Activated naive CD4-positive, alpha-beta T cell treated with anti-CD3 and anti-CD28 coated beads for 36 hours (primary cell): ENCODE results near the gene SPANXN4. TPM values are rescaled to one million over a fixed set of nuclear protein-coding genes. Genes with fewer than 3 reads are reported as not detected.

Source experiments
- CTCF ChIA-PET: fragments of 350-600 bp; sonication (Branson Sonifier 250); formaldehyde crosslinking; loops from one replicate; lab custom pipeline; 2021; ENCODE audit warnings: antibody characterized with exemption; lab: Charles Lee
- DNase-seq: peaks from one replicate; pipeline ENCODE4 v3.0.0-alpha.2; 2020
- H3K27ac Mint-ChIP-seq: one replicate; pipeline ENCODE4 v1.8.0; 2021; ENCODE audit warnings: mild to moderate bottlenecking, mixed read lengths
- H3K27me3 Mint-ChIP-seq: one replicate; pipeline ENCODE4 v1.8.0; 2021; ENCODE audit warnings: low read depth, mixed read lengths
- H3K36me3 Mint-ChIP-seq: one replicate; pipeline ENCODE4 v1.8.0; 2021; ENCODE audit warnings: low read depth, mixed read lengths
- H3K4me1 Mint-ChIP-seq: one replicate; pipeline ENCODE4 v1.8.0; 2021; ENCODE audit warnings: low read depth, mixed read lengths
- H3K4me3 Mint-ChIP-seq: one replicate; pipeline ENCODE4 v1.8.0; 2021; ENCODE audit warnings: mild to moderate bottlenecking, moderate library complexity, mixed read lengths
- H3K9me3 Mint-ChIP-seq: one replicate; pipeline ENCODE4 v1.8.0; 2021; ENCODE audit warnings: mixed read lengths
- intact Hi-C: fragments of 100-400 bp; cut with micrococcal nuclease; formaldehyde crosslinking; loops from one replicate; pipeline ENCODE4 v1.15.1; 2023
- total RNA-seq, 2 experiments: library from RNA; stranded (reverse); gene quantifications; one replicate each; pipeline ENCODE4 v1.2.3, GENCODE V29; 2021

Gene SPANXN4
- total RNA-seq, 2 experiments from 2014 or later: not detected

- no peak overlapping the region for H3K4me3 Mint-ChIP-seq
Measured at GRCh38 chrX:143081231-143081630, 55.5 kb downstream of the SPANXN4 start.

GRCh38 chrX:143082537-143082936 lies 56.8 kb downstream of the SPANXN4 start:
- no peak overlapping the region for H3K27ac Mint-ChIP-seq
- no peaks in the 10 kb centered on the region for H3K27me3 Mint-ChIP-seq
- intact Hi-C loops: no loop called here
- H3K36me3 Mint-ChIP-seq: no peaks in the 10 kb centered on the region
- no peak for DNase-seq
- CTCF ChIA-PET: no interaction called here
- H3K4me1 Mint-ChIP-seq: no peaks in the 10 kb centered on the region
- no peak overlapping the region for H3K4me3 Mint-ChIP-seq
- peaks cover 8% of the 10 kb centered on the region for H3K9me3 Mint-ChIP-seq

More at GRCh38 chrX:143081231-143081630, 55.5 kb downstream of the SPANXN4 start:
- no peak for DNase-seq
- CTCF ChIA-PET: no interaction called here
- H3K27ac Mint-ChIP-seq: no peak overlapping the region
- no peaks in the 10 kb centered on the region for H3K36me3 Mint-ChIP-seq
- H3K27me3 Mint-ChIP-seq: no peaks in the 10 kb centered on the region
- intact Hi-C loops: no loop called here
- H3K4me1 Mint-ChIP-seq: no peaks in the 10 kb centered on the region
- peaks cover 9% of the 10 kb centered on the region for H3K9me3 Mint-ChIP-seq
